ENCODE results near the gene NOS1. TPM values are rescaled to one million over a fixed set of nuclear protein-coding genes. Genes with fewer than 3 reads are reported as not detected.

Gene NOS1
- total RNA-seq, 2 donors from 2014 or later: 0.07 TPM; not detected in 1

GRCh38 chr12:117347588-117347987 is 13.8 kb downstream of the NOS1 start:
- ATAC-seq (no peak), DNase-seq (ENCODE audit: low spot score in 2 of 2) (no peak)
- Mint-ChIP-seq H3K36me3 (peaks cover 0 to under 1% of the 10 kb centered on the region in 2 donors), H3K27ac (no peak overlapping the region), H3K9me3 (peaks cover 1 to 4% of the 10 kb centered on the region in 2 donors)

- DNase-seq (ENCODE audit: low spot score in 2 of 2): no peak
- ATAC-seq: no peak
- Mint-ChIP-seq H3K27ac (no peak overlapping the region), H3K36me3 (peaks cover 0 to 7% of the 10 kb centered on the region in 2 donors), H3K9me3 (peaks cover 8 to 11% of the 10 kb centered on the region in 2 donors)
Observed at GRCh38 chr12:117344716-117345115, 16.7 kb downstream of the NOS1 start.

- peaks cover 8 to 11% of the 10 kb centered on the region in 2 donors for H3K9me3 Mint-ChIP-seq
Observed at GRCh38 chr12:117343849-117344248, 17.6 kb downstream of the NOS1 start.

GRCh38 chr12:117343296-117343695 is 18.1 kb downstream of the NOS1 start:
- no peak for ATAC-seq
- peaks cover 8 to 11% of the 10 kb centered on the region in 2 donors for H3K9me3 Mint-ChIP-seq
- H3K27ac Mint-ChIP-seq: no peak overlapping the region
- DNase-seq (ENCODE audit: low spot score in 2 of 2): no peak
- H3K36me3 Mint-ChIP-seq: peaks cover 0 to 7% of the 10 kb centered on the region in 2 donors

More at GRCh38 chr12:117343849-117344248, 17.6 kb downstream of the NOS1 start:
- no peak for ATAC-seq
- no peak overlapping the region for H3K27ac Mint-ChIP-seq
- DNase-seq (ENCODE audit: low spot score in 2 of 2): no peak
- H3K36me3 Mint-ChIP-seq: peaks cover 0 to 7% of the 10 kb centered on the region in 2 donors

- Mint-ChIP-seq H3K27ac (no peak overlapping the region), H3K9me3 (peaks cover 8 to 11% of the 10 kb centered on the region in 2 donors), H3K36me3 (peaks cover 0 to 7% of the 10 kb centered on the region in 2 donors)
- DNase-seq (ENCODE audit: low spot score in 2 of 2) (no peak), ATAC-seq (no peak)
Observed at GRCh38 chr12:117342682-117343081, 18.7 kb downstream of the NOS1 start.

GRCh38 chr12:117342247-117342646 is 19.2 kb downstream of the NOS1 start:
- Mint-ChIP-seq H3K36me3 (peaks cover 0 to 7% of the 10 kb centered on the region in 2 donors), H3K27ac (no peak overlapping the region), H3K9me3 (peaks cover 8 to 11% of the 10 kb centered on the region in 2 donors)
- ATAC-seq (no peak), DNase-seq (ENCODE audit: low spot score in 2 of 2) (no peak)

- Mint-ChIP-seq H3K36me3 (peaks cover 0 to 7% of the 10 kb centered on the region in 2 donors), H3K9me3 (peaks cover 8 to 11% of the 10 kb centered on the region in 2 donors), H3K27ac (no peak overlapping the region)
- no peak for ATAC-seq
- no peak for DNase-seq (ENCODE audit: low spot score in 2 of 2)
Observed at GRCh38 chr12:117339104-117339503, 22.3 kb downstream of the NOS1 start.

GRCh38 chr12:117334855-117335587 is 26.4 kb downstream of the NOS1 start:
- Mint-ChIP-seq H3K36me3 (no peaks in the 10 kb centered on the region), H3K27ac (no peak overlapping the region), H3K9me3 (no peaks in the 10 kb centered on the region)
- ATAC-seq (no peak), DNase-seq (ENCODE audit: low spot score in 2 of 2) (no peak)

GRCh38 chr12:117334051-117334450 is 27.4 kb downstream of the NOS1 start:
- no peak overlapping the region for H3K27ac Mint-ChIP-seq
- no peaks in the 10 kb centered on the region for H3K36me3 Mint-ChIP-seq
- DNase-seq (ENCODE audit: low spot score in 2 of 2): no peak
- no peaks in the 10 kb centered on the region for H3K9me3 Mint-ChIP-seq
- ATAC-seq: no peak

GRCh38 chr12:117333331-117333881 is 28.0 kb downstream of the NOS1 start:
- H3K36me3 Mint-ChIP-seq: no peaks in the 10 kb centered on the region

GRCh38 chr12:117331691-117332090 is 29.7 kb downstream of the NOS1 start:
- no peak for DNase-seq (ENCODE audit: low spot score in 2 of 2)
- no peaks in the 10 kb centered on the region for H3K36me3 Mint-ChIP-seq
- peaks cover 0 to 3% of the 10 kb centered on the region in 2 donors for H3K9me3 Mint-ChIP-seq
- no peak for ATAC-seq
- no peak overlapping the region for H3K27ac Mint-ChIP-seq

More at GRCh38 chr12:117333331-117333881, 28.0 kb downstream of the NOS1 start:
- DNase-seq (ENCODE audit: low spot score in 2 of 2) (no peak), ATAC-seq (no peak)
- peaks cover 0 to 3% of the 10 kb centered on the region in 2 donors for H3K9me3 Mint-ChIP-seq
- no peak overlapping the region for H3K27ac Mint-ChIP-seq

- Mint-ChIP-seq H3K9me3 (peaks cover 0 to 3% of the 10 kb centered on the region in 2 donors), H3K27ac (no peak overlapping the region), H3K36me3 (no peaks in the 10 kb centered on the region)
- ATAC-seq (no peak), DNase-seq (ENCODE audit: low spot score in 2 of 2) (no peak)
Observed at GRCh38 chr12:117330441-117331113, 30.8 kb downstream of the NOS1 start.

GRCh38 chr12:117329756-117330155 is 31.7 kb downstream of the NOS1 start:
- ATAC-seq (no peak), DNase-seq (ENCODE audit: low spot score in 2 of 2) (no peak)
- peaks cover 0 to 3% of the 10 kb centered on the region in 2 donors for H3K9me3 Mint-ChIP-seq
- H3K27ac Mint-ChIP-seq: no peak overlapping the region
- no peaks in the 10 kb centered on the region for H3K36me3 Mint-ChIP-seq

- Mint-ChIP-seq H3K36me3 (no peaks in the 10 kb centered on the region), H3K9me3 (peaks cover 0 to 3% of the 10 kb centered on the region in 2 donors), H3K27ac (no peak overlapping the region)
- no peak for DNase-seq (ENCODE audit: low spot score in 2 of 2)
- ATAC-seq: no peak
Observed at GRCh38 chr12:117328556-117329100, 32.8 kb downstream of the NOS1 start.

- no peaks in the 10 kb centered on the region for H3K9me3 Mint-ChIP-seq
- H3K27ac Mint-ChIP-seq: no peak overlapping the region
- ATAC-seq: no peak
- H3K36me3 Mint-ChIP-seq: no peaks in the 10 kb centered on the region
- DNase-seq (ENCODE audit: low spot score in 2 of 2): no peak
Observed at GRCh38 chr12:117322428-117322827, 39.0 kb downstream of the NOS1 start.

GRCh38 chr12:117321572-117321971 is 39.9 kb downstream of the NOS1 start:
- ATAC-seq: no peak
- no peaks in the 10 kb centered on the region for H3K9me3 Mint-ChIP-seq

GRCh38 chr12:117318591-117318990 is 42.8 kb downstream of the NOS1 start:
- peaks cover 0 to 5% of the 10 kb centered on the region in 2 donors for H3K36me3 Mint-ChIP-seq
- peaks cover 4 to 5% of the 10 kb centered on the region in 2 donors for H3K9me3 Mint-ChIP-seq
- ATAC-seq: no peak
- H3K27ac Mint-ChIP-seq: peak overlapping the region in 1 of 2 donors; percentile 3
- DNase-seq (ENCODE audit: low spot score in 2 of 2): no peak

More at GRCh38 chr12:117321572-117321971, 39.9 kb downstream of the NOS1 start:
- no peak for DNase-seq (ENCODE audit: low spot score in 2 of 2)
- Mint-ChIP-seq H3K36me3 (no peaks in the 10 kb centered on the region), H3K27ac (no peak overlapping the region)
